Effector CD4-positive, alpha-beta T cell (primary cell): ENCODE results near the gene LCN10.
"Not testable (repeated sequence)": the region's sequence is repeated elsewhere in the genome, so short reads cannot be mapped to it uniquely, and the experiment has no call there.

Experiments
- DNase-seq: peaks from one replicate; pipeline ENCODE4 v3.0.0-alpha.2; 2020
- total RNA-seq: gene quantifications from one replicate; lab custom pipeline; 2026; lab: John Stamatoyannopoulos, UW

LCN10 gene
- total RNA-seq, result 0.56 reads per million

GRCh38 chr9:136742591-136743391 is at the start of gene LCN10:
Gene LCN10, minus strand, starts transcription at chr9:136742940. Its CDS starts 37 bp downstream, at chr9:136742903.
- no peak for DNase-seq

DNA sequence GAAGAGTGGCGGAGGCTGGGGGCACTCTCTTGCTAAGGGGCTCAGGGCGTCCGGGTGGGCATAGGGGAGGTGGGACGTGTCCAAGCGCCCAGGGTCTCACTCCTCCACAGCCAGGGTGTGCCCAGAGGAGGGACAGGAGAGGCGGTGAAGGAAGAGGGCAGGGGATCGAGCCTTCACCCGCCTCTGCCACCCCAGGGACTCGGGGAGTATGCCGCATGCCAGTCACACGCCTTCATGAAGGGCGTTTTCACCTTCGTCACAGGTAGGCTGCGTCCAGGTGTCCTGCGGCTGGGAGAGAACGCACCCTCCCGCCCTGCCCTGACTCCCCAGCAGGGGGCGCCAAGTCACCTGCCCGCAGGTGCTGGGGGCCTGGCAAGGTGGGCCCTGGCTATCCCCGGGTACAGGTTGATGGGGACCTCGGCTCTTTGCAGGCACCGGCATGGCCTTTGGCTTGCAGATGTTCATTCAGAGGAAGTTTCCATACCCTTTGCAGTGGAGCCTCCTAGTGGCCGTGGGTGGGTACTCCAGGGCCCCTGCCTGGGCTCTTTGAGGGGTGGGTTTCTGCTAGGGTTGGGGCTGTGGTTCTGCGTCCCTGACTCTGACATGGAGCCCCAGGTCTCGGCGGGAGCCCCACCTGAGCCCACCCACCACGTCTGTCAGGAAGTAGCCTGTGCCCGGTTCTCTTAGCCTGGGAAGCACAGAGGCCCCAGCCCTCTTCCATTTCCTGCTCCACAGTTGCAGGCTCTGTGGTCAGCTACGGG is 49.0 kb upstream of the LCN10 start:
- DNase-seq, result peak; percentile 60

GRCh38 chr9:136790640-136791515 is 48.1 kb upstream of the LCN10 start, which contains the start of gene TMEM141:
Gene TMEM141, plus strand, starts transcription at chr9:136791344. Its CDS starts 27 bp downstream, at chr9:136791371.
- DNase-seq, result peak; percentile 98

GRCh38 chr9:136789523-136789937 is 46.8 kb upstream of the LCN10 start:
- DNase-seq, result no peak

DNA sequence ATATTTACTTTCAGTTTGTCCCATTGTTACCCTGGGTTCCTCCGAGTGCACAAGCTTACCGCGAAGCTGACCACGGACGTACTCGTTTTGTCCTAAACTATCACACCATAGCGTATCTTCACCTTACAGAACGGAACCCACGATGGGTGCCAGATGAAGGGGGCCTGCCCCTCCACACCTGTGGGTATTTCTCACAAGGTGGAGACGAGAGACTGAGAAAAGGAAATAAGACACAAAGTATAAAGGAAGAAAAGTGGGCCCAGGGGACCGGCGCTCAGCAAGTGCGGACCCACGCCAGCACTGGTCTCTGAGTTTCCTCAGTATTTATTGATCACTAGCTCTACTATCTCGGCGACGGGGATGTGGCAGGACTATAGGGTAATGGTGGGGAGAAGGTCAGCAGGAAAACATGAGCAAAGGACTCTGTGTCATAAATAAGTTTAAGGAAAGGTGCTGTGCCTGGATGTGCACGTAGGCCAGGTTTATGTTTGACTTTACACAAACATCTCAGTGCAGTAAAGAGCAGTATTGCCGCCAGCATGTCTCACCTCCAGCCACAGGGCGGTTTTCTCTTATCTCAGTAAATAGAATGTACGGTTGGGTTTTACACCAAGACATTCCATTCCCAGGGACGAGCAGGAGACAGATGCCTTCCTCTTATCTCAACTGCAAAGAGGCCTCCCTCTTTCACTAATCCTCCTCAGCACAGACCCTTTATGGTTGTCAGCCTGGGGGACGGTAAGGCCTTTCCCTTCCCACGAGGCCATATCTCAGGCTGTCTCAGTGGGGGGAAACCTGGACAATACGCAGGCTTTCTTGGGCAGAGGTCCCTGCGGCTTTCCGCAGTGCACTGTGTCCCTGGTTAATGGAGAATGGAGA is 46.1 kb upstream of the LCN10 start:
- DNase-seq, result not testable (repeated sequence)

GRCh38 chr9:136787690-136788400 is 45.1 kb upstream of the LCN10 start:
- peak; percentile 65 for DNase-seq

GRCh38 chr9:136786983-136787382 is 44.2 kb upstream of the LCN10 start:
- DNase-seq, result not testable (repeated sequence)

DNA sequence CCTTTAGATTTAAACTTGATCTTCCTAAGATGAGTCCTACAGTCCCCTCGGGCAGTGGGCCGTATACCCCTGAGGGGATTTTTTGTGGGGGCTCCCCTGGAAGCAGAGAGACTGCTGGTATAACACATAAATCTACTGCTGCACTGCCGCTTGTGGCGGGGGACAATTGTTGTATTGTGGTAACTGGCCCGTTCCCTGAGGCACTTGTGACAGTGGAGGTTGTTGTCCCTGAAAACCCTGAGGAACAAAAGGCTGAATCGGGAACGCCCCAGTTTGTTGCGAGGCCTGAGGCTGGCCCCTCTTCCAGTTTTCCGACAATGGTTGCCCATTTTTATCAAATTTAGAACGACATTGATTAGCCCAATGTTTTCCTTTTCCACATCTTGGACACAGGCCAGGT is 43.7 kb upstream of the LCN10 start:
- DNase-seq, result no peak

- DNase-seq, result not testable (repeated sequence)
These were observed 43.0 kb upstream of the LCN10 start for GRCh38 chr9:136785565-136786355.

GRCh38 chr9:136784997-136785361 is 42.2 kb upstream of the LCN10 start:
- no peak for DNase-seq

GRCh38 chr9:136784249-136784996 is 41.7 kb upstream of the LCN10 start:
- DNase-seq, result no peak

GRCh38 chr9:136782452-136782851 is 39.7 kb upstream of the LCN10 start:
- no peak for DNase-seq

DNA sequence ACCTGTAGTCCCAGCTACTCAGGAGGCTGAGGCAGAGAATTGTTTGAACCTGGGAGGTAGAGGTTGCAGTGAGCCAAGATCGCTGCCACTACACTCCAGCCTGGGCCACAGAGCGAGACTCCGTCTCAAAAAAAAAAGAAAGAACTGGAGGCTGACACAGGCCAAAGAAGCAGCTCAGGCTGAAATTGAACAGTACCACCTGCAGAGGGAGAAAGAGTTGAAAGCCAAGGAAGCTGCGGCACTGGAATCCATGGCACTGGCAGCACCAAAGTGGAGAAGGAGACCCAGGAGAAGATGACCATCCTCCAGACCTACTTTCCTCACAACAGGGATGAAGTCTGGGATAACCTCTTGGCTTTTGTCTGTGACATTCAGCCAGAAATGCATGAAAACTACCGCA is 37.1 kb upstream of the LCN10 start:
- DNase-seq, result no peak

DNA sequence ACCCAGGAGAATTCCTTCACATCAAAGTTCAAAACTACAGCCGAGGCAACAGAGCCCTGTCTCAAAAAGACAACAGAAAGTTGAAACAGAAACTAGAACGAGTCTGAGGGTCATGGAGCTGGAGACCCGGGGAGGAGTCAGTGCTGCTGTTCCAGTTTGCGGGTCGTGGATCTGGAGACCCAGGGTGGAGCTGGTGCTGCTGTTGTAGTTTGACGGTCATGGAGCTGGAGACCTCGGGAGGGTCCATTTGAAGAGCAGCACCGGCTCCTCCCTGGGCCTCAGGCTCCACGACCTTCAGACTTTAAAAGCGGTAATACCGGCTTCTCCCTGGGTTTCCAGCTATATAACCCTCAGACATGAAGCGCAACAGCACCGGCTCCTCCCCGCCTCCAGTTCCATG is 34.6 kb upstream of the LCN10 start:
- no peak for DNase-seq

- no peak for DNase-seq
These were observed 34.2 kb upstream of the LCN10 start for GRCh38 chr9:136776947-136777346.

DNA sequence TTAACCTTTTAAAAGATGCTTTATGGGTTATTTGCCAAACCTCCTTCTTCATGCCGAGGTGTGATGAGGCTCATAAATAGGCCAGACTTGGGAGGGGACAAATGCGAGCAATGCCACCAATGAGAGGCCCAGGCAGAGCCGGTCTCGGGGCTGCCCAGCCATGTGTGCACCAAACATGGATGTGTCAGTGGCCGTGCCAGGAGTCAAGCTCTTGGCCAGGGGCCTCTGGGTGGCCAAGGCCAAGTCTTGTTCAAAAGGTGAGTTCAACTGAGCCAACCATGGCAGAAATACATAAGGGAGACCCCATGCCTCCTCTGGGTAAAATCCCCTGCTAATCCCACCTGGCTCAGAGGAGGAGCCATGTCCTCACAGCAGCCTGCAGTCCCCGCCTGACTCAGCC is 32.5 kb upstream of the LCN10 start:
- DNase-seq, result no peak

DNA sequence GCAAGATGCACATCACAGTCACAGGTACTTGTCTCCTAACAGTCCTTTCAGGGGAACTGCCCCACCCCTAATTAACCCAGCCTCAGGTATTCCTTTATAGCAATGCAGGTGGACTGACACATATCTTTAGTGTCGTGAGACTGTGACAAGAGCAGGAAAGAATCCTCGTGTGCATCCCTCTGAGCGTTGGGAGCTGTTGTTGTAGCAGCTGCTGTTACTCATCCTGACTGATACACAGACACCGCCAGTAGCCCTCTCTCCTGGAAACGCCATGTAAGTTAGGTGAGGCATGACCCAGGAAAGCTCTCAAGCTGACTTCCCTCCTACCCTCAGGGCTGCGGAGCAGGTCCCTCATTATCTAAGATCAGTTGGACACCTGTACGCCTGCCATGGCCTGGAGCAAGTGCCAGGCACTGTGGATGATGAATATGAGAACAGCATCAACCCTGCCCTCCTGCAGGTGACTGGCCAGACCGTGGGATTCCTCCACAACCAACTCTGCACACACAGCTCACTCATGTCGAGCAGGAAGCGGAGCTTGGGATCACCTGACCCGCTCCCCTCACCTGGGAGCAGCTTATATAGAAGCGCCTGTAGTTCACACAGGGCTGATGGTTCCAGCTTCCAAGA is 31.8 kb upstream of the LCN10 start:
- no peak for DNase-seq

DNA sequence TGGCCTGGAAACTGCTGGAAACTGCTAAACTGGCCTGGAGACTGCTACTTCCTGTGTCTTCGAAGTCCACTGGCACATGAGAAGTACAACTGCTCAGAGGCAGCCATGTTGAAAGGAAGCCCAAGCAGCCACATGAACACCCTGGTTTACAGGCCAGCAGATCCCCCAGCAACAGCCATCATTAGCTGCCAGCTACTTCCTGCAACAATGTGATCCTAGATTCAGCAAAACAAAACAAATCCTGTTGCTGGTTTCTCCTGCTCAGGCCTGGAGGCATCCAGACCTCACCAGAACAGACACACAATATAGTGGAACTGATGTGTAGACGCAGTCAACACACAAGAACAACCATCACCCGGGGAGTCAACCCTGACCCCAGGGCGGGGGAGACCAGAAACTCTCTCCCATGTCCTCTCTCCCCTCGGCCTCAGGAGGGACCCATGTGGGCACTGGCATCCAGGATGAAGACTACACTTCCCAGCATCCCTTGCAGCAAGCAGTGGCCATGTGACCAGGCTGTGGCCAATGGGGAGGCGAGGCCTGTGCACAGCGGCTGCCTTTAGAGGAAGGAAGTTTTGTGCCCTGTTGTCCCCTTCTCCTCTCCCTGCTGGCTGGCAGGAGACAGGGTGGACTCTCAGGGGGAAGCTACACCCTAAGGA is 30.8 kb upstream of the LCN10 start:
- DNase-seq, result no peak
